Measurements from ENCODE around the gene PDXK. TPM values are rescaled to one million over a fixed set of nuclear protein-coding genes. Genes with fewer than 3 reads are reported as not detected.

Gene PDXK
- total RNA-seq, 1 donor from 2014 or later = 183 TPM

- no peak for DNase-seq (ENCODE audit: low read depth)
- TF ChIP-seq CTCF (IDR thresholded peaks at IDR 0.05; ENCODE audit: insufficient read depth, low read length, poor library complexity, severe bottlenecking) = no peak
- peaks cover 2% of the 10 kb centered on the region for H3K36me3 ChIP-seq (ENCODE audit: control insufficient read depth, insufficient read depth, low read length)
- no peaks in the 10 kb centered on the region for H3K27me3 ChIP-seq (ENCODE audit: control insufficient read depth, insufficient read depth, low read length)
- H3K4me3 ChIP-seq (ENCODE audit: low read depth, low read length) = no peak overlapping the region
Observed at GRCh38 chr21:43769325-43769958, 50.5 kb downstream of the PDXK start.

GRCh38 chr21:43770066-43770655, 51.2 kb downstream of the PDXK start:
- no peak overlapping the region for H3K4me3 ChIP-seq (ENCODE audit: low read depth, low read length)
- DNase-seq (ENCODE audit: low read depth) = no peak
- no peak for TF ChIP-seq CTCF (IDR thresholded peaks at IDR 0.05; ENCODE audit: insufficient read depth, low read length, poor library complexity, severe bottlenecking)
- H3K36me3 ChIP-seq (ENCODE audit: control insufficient read depth, insufficient read depth, low read length) = peaks cover 2% of the 10 kb centered on the region
- H3K27me3 ChIP-seq (ENCODE audit: control insufficient read depth, insufficient read depth, low read length) = no peaks in the 10 kb centered on the region

- no peak overlapping the region for H3K4me3 ChIP-seq (ENCODE audit: low read depth, low read length)
- no peak for DNase-seq (ENCODE audit: low read depth)
- no peak for TF ChIP-seq CTCF (IDR thresholded peaks at IDR 0.05; ENCODE audit: insufficient read depth, low read length, poor library complexity, severe bottlenecking)
- peaks cover 2% of the 10 kb centered on the region for H3K36me3 ChIP-seq (ENCODE audit: control insufficient read depth, insufficient read depth, low read length)
- no peaks in the 10 kb centered on the region for H3K27me3 ChIP-seq (ENCODE audit: control insufficient read depth, insufficient read depth, low read length)
Observed at GRCh38 chr21:43771199-43771675, 52.3 kb downstream of the PDXK start.

- DNase-seq (ENCODE audit: low read depth) = no peak
- Histone ChIP-seq H3K36me3 (ENCODE audit: control insufficient read depth, insufficient read depth, low read length) (peaks cover 2% of the 10 kb centered on the region), H3K27me3 (ENCODE audit: control insufficient read depth, insufficient read depth, low read length) (no peaks in the 10 kb centered on the region), H3K4me3 (ENCODE audit: low read depth, low read length) (no peak overlapping the region)
- no peak for TF ChIP-seq CTCF (IDR thresholded peaks at IDR 0.05; ENCODE audit: insufficient read depth, low read length, poor library complexity, severe bottlenecking)
Observed at GRCh38 chr21:43771698-43772424, 52.9 kb downstream of the PDXK start.

- DNase-seq (ENCODE audit: low read depth) = no peak
- Histone ChIP-seq H3K27me3 (ENCODE audit: control insufficient read depth, insufficient read depth, low read length) (no peaks in the 10 kb centered on the region), H3K36me3 (ENCODE audit: control insufficient read depth, insufficient read depth, low read length) (peaks cover 2% of the 10 kb centered on the region), H3K4me3 (ENCODE audit: low read depth, low read length) (no peak overlapping the region)
- TF ChIP-seq CTCF (IDR thresholded peaks at IDR 0.05; ENCODE audit: insufficient read depth, low read length, poor library complexity, severe bottlenecking) = no peak
Observed at GRCh38 chr21:43772425-43772821, 53.5 kb downstream of the PDXK start.

Measured in kidney epithelial cell (primary cell).